Kasumi-1 (cell line): ENCODE results near the gene PLCB1.
"Not testable (repeated sequence)": the region's sequence is repeated elsewhere in the genome, so short reads cannot be mapped to it uniquely, and the experiment has no call there.

ENCODE experiments used
- DNase-seq, 2 experiments: peaks; one replicate each; lab custom pipeline; 2025; lab: John Stamatoyannopoulos, UW

Gene PLCB1

GRCh38 chr20:8834851-8835250, 702.8 kb downstream of the PLCB1 start:
- DNase-seq, result no peak

- DNase-seq, result no peak
Observed at GRCh38 chr20:8837396-8837795, 705.3 kb downstream of the PLCB1 start.

- no peak for DNase-seq
Observed at GRCh38 chr20:8842525-8842924, 710.5 kb downstream of the PLCB1 start.

GRCh38 chr20:8844179-8844578, 712.1 kb downstream of the PLCB1 start:
- DNase-seq, result no peak

GRCh38 chr20:8849990-8850389, 717.9 kb downstream of the PLCB1 start:
- no peak for DNase-seq

- DNase-seq, result no peak
Observed at GRCh38 chr20:8851446-8851845, 719.4 kb downstream of the PLCB1 start.

- not testable (repeated sequence) for DNase-seq
Observed at GRCh38 chr20:8851919-8852318, 719.9 kb downstream of the PLCB1 start.

- not testable (repeated sequence) for DNase-seq
Observed at GRCh38 chr20:8853211-8853610, 721.1 kb downstream of the PLCB1 start.

GRCh38 chr20:8853805-8854338, 721.8 kb downstream of the PLCB1 start:
- DNase-seq, result peak; percentile 69 to 70

GRCh38 chr20:8854571-8854970, 722.5 kb downstream of the PLCB1 start:
- DNase-seq, result no peak

GRCh38 chr20:8855315-8855714, 723.2 kb downstream of the PLCB1 start:
- no peak for DNase-seq

- DNase-seq, result no peak
Observed at GRCh38 chr20:8856668-8857067, 724.6 kb downstream of the PLCB1 start.

- no peak for DNase-seq
Observed at GRCh38 chr20:8858181-8858787, 726.2 kb downstream of the PLCB1 start.

- no peak for DNase-seq
Observed at GRCh38 chr20:8860011-8860495, 728.0 kb downstream of the PLCB1 start.

GRCh38 chr20:8862092-8862491, 730.0 kb downstream of the PLCB1 start:
- DNase-seq, result no peak

- DNase-seq, result no peak
Observed at GRCh38 chr20:8865636-8866035, 733.6 kb downstream of the PLCB1 start.

- DNase-seq, result no peak
Observed at GRCh38 chr20:8867038-8867740, 735.1 kb downstream of the PLCB1 start.

GRCh38 chr20:8870652-8871051, 738.6 kb downstream of the PLCB1 start:
- no peak for DNase-seq

GRCh38 chr20:8874437-8874836, 742.4 kb downstream of the PLCB1 start:
- DNase-seq, result no peak

- no peak for DNase-seq
Observed at GRCh38 chr20:8875586-8875985, 743.5 kb downstream of the PLCB1 start.

GRCh38 chr20:8876366-8876765, 744.3 kb downstream of the PLCB1 start:
- DNase-seq, result no peak

- DNase-seq, result no peak
Observed at GRCh38 chr20:8877294-8877693, 745.2 kb downstream of the PLCB1 start.

GRCh38 chr20:8879669-8880068, 747.6 kb downstream of the PLCB1 start:
- no peak for DNase-seq
